NOMO-1 treated with DMSO at 0.1 percent for 48 hours (cell line): ENCODE data around the gene SPATS2L.

Experiments used
- DNase-seq: peaks from one replicate; lab custom pipeline; 2025; ENCODE audit not compliant: unreplicated experiment; lab: John Stamatoyannopoulos, UW

The SPATS2L gene, protein sequence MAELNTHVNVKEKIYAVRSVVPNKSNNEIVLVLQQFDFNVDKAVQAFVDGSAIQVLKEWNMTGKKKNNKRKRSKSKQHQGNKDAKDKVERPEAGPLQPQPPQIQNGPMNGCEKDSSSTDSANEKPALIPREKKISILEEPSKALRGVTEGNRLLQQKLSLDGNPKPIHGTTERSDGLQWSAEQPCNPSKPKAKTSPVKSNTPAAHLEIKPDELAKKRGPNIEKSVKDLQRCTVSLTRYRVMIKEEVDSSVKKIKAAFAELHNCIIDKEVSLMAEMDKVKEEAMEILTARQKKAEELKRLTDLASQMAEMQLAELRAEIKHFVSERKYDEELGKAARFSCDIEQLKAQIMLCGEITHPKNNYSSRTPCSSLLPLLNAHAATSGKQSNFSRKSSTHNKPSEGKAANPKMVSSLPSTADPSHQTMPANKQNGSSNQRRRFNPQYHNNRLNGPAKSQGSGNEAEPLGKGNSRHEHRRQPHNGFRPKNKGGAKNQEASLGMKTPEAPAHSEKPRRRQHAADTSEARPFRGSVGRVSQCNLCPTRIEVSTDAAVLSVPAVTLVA

DNA sequence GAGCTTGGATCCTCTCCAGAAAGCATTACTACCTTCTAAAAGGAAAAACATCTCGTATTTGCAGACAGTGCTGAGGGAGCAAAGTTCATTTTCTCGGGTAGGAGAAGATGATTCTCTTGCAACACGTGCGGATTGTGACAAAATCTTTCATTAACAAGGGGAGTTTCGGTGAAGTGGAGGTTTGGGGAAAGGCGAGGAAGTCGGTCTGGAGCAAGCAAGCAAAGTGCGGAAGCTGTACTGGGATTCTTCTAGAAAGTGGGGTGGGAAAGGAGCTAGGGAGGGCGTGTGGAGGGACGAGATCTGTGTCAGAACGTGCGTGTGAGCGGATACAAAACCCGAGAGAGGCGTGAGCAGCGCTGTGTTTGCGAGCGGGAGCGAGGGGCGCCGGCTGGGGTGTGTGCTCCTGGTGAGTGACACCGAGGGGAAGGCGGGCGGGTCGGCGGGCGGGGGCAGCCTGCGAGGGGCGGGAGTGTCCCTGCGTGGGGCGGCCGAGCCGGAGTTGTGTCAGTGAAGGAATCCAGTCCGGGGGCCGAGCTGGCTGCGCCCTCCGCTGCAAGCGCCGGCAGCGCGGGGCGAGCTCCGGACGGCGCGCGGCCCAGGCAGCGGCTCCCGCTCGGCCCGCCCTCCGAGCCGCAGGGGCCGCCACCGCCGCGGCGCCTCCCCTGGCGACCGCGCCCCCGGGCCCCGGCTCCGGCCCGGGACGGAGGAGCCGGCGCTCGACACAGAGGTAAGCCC lies at the start of gene SPATS2L:
TSS of gene SPATS2L (plus strand) at position 498 of the 735 bp plus-strand sequence. CDS start 82,552 bp downstream, outside the sequence.
- DNase-seq: peak; percentile 58

DNA sequence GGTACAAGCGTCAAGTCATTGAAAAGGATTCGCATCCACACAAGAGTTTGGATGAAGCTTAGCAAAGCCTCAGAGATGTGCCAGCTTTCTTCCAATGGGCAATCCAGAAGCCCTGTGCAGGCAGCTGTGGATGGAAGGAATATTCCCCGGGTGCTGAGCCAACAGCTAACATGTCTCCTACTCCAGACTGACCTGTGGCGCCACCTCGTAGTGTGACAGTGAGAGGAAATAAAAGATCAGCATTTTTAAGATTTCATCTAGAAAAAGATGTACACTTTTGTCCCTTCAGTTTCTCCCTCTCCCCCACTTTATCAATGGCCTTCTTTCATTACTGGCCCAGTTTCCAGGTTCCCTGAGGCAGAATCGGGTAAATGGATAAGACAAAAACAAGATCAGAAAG lies 48.9 kb upstream of the SPATS2L start:
- DNase-seq: no peak

DNA sequence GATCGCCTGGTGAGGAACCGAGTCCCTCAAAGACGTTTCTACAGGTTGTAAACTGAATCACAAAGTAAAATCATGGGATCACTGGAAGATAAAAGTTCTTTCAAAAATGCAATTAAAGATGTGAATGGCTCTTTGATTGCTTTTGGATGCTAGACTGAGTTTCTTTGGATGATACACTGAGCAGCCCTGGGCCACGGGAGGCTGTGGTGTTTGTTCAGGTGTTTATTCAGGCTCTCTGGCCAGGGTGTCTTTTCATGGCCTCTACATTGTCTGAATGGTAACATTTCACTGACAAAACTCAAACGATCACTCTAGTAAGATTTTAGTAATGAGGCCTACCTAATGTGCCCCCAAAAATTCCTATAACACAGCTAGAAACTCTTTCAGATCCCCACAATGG lies 48.4 kb upstream of the SPATS2L start:
- DNase-seq: no peak

DNA sequence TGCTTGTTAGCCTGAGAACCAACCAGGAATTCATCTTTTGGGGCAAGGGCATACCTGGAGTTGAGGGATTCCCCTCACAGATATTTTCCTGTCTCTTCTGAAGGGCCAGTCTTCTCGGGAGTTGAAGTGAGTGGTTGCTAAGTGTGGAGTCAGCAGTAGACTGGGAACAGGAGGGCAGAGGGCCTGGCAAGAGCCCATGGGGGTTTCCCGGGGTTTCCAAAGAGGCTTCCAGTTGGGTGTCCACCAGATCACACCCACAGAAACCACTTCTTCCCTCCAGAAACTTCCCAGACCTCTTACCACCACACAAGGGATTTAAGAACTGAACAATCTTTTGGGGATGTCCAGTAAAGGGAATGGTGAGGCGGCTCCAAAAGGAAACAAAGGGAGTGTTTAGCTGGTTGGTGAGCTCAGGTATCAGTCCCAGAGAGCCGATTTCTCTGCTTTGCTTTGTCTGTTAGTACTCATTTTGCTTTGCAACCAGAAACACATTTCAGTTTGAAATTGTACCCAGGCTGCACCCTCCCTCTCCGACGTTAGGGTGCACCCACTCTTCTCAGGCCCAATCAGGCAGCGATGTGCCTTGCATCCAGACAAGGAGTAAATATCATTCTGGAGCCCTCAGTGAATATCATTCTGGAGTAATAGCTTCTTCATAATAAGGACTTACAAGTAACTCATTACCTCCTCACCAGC lies 47.5 kb upstream of the SPATS2L start:
- DNase-seq: no peak

DNA sequence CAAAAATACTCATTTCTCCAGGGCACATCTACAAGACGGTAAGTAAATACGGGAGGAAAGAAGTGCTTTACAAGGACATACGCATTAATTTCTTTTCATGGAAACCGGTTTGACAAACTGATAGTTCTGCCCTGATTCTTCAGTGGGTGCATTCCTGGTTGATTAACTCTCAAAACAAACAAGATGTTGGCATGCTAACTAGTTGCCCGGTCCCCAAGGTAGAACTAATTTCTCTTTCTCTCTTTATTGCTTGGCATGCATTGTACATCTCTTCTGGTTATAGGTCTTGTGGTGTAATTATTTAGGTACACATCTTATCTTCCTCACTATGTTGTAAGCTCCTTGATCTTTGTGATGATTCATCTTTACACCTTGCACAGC lies 46.9 kb upstream of the SPATS2L start:
- no peak for DNase-seq

DNA sequence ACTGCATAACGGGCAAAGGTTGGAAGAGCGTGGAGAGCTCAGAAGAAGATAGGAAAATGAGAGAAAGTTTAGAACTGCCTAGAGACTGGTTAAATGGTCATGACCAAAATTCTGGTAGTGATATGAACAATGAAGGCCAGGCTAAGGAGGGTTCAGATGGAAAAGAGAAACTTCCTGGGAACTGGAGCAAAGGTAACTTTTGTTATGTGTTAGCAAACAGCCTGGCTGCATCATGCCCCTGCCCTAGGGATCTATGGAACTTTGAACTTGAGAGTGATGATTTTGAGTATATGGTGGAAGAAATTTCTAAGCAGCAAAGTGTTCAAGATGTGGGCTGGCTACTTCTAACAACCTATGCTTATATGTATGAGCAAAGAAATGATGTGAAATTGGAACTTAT lies 44.4 kb upstream of the SPATS2L start:
- DNase-seq: no peak

DNA sequence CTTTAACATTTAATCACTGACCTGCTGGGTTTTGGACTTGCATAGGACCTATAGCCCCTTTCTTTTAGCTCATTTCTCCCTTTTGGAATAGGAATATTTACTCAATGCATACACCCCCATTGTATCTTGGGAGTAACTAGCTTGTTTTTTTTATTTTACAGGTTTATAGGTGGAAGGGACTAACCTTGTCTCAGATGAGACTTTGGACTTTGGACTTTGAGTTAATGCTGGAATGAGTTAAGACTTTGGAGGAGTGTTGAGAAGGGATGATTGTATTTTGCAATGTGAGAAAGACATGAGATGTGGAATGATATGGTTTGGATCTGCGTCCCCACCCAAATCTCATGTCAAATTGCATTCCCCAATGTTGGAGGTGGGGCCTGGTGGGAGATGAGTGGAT lies 43.2 kb upstream of the SPATS2L start:
- DNase-seq: no peak

DNA sequence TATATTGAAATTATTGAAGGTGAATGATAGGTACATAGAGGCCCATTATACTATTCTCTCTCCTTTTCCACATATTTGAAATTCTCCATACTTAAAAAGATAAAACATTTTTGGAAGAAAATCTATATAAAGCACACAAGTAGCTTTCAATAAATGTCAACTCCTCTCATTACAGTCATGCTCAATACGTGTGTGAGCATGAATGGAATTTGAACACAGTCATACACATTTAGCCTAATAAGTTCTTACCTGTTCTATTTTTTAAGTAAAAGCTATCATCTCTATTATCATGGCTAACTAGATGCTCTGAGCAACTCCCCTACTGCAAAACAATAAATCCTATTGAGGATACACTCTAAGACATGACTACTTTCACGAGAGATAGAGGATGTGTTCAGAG lies 41.9 kb upstream of the SPATS2L start:
- DNase-seq: no peak

DNA sequence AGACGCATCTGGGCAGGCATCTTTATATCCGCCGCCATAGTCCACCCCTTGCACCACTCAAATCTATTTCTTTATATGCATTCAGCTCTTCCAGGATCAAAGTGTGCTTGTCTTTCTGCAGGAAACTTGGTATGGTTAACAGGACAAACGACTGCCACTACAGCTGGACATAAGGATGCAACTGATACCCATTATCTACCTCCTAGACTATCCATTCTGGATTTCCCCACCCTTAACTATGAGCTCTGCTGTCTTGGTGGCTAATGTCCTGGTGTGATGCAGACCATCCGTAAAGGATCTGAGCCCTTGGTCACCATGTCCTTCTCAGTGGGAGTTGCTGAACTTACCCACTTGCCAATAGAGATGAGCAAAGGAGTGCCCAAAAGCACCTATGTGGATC lies 40.1 kb upstream of the SPATS2L start:
- no peak for DNase-seq

DNA sequence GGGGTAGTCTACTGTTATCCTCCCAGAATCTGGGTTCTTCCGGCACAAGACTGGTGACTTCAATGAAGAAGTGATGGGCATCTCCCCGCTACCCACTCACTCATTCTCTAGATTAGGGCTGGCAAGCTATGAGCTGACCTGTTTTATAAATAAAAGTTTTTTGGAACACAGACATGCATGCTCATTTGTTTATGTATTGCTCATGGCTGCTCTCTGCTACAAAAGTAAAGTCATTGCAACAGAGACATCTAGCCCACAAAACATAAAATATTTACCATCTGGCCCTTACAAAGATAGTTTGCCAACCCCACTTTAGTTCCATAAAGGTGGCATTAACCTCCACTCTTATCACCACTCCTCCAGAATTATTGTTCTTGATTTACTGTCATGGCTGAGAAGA lies 39.1 kb upstream of the SPATS2L start:
- DNase-seq: no peak

DNA sequence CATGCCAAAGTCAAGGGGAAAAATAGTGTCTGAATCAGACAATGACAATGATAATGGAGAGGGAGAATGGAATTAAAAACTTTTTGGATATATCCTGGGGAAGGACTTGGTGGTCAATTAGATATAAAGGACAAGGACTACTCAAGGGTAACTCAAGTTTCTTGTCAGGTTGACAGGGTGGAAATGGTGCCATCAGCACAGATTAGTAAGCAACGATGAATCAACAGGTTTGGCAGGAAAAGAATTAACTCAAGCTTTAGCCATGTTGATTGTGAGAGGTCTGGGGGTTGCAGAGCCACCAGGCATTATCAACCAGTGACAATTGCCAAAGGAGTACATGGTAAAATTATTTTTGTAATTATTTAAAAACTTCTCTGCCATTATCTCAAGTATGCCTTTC lies 35.8 kb upstream of the SPATS2L start:
- no peak for DNase-seq

DNA sequence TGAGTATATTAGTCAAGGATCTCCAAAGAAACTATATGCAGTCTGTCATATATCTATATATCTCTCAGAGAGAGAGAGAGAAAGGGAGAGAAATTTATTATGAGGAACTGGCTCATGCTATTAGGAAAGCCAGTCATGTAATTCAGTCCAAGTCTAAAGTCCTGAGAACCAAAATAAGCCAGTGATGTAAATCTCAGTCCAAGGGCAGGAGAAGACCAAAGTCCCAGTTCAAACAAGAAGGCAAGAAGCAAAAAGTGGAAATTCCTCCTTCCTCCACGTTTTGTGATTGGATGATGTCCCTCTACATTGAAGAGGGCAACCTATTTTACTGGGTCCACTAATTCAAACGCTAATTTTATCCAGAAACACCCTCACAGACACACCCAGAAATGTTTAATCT lies 34.2 kb upstream of the SPATS2L start:
- no peak for DNase-seq

DNA sequence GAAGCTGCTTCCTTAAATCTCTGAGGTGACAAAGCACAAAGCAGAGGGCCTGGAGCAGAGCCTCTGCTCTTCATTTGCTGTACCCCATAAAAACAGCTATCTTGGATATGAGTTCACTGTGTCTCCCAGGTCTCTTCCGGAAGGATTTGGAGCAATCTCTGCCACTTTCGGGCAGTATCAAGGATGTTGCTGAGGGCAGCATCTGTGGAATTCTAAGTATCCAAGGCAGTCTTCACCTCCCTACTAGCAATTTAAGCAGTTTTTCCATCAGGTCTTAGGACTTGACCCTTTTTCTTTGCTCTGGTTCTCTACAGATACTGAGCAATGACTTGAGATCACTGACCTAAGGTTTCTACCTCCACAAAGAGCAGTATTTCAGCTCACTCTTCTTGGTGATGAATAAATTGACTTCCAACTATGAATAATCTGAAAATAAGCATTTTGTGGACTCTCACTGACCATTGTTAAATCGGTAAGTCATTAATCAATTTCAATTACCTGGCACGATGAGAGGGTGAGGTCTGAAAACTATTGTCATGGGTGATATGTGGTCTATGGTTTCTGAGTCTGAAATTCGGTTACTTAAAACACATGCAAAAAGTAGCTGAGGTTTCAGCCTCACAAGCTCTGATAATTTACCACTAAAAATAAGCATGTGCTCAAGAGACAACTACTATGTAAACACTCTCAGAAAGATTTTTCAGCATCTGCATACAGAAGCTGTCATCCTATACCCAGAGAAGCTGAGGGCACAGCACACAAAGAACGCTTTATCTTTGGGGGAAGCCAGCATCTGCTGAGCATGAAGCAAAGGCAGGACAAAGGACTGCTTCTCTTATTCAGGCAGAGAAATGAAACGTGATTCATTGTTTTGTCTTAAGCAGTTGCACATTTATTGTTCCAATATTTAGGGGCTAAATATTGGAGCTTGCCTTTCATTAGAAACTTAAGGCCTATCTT lies 32.1 kb upstream of the SPATS2L start:
- DNase-seq: no peak

DNA sequence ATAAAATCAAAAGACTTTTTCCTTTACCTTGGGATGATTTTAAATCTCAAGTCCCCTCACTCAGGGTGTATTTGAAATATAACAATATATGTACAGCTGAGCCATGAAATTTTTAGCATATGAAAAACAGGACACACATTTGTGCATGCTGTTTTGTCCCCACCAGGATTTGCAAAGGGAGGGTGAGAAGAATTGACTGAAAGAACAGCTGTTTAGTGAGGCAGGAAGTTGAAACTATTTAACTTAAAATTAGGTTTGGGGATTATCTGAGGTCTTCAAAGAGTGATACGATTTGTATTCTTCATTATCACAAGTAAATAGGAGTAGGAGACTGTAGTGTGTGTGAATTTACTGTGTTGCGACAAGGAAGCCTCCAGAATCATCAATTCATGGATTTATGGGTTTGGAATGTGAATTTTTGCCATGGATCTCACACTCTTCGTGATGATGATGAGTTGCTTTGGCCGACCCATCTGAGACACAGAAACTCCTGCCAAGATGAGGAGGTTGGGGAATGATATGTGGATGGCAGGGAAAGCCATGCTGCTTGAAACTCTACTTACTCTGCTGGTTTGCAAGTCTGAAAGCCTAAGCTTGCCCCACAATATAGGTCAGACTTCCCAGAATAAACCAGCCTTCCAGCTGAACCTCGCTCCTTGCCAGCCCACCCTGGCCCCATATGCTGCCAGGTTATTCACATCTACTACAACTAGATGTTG lies 31.0 kb upstream of the SPATS2L start:
- DNase-seq: no peak

DNA sequence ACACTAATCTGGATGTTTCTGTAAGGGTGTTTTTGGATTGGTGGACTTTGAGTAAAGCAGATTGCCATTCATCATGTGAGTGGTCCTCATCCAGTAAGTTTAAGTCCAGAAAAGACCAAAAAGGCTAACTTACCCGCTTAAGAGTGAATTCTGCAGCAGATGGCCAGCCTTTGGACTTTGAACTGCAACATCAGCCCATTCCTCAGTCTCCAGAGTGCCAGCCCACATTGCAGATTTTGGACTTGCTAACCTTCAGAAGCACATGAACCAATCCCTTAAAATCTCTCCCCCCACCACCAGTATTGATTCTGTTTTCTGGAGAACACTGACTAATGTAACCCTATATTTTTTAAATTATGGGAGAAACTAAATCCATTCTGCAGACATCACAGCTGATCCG lies 30.0 kb upstream of the SPATS2L start:
- no peak for DNase-seq

DNA sequence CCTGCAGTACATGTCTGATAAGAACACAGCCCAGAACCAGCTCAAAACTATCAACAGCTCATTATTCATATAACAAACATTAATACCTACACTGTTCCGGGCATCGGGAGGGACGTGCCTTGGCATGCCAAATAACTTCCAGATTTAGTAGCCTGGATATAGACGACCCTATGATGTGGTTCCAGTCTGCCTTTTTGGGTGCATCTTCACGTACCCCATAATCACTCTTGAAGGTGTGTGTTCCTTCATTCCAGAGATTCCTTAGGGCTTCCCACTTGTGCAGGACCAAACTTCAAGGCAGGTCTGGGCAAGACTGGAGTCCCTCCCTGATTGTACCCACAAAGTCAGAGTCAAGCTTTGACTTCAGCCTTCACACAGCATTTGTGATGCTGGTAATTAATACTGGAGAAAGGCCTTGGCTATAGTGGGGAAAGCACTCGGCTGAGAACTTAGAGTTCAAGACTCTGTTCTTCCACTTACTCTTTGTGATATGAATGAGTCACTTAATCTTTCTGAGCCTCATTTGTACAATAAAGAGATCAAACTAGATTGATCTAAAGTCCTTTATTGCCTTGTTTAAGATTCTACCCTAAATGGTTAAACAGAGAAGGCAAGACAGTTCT lies 27.7 kb upstream of the SPATS2L start:
- DNase-seq: no peak

DNA sequence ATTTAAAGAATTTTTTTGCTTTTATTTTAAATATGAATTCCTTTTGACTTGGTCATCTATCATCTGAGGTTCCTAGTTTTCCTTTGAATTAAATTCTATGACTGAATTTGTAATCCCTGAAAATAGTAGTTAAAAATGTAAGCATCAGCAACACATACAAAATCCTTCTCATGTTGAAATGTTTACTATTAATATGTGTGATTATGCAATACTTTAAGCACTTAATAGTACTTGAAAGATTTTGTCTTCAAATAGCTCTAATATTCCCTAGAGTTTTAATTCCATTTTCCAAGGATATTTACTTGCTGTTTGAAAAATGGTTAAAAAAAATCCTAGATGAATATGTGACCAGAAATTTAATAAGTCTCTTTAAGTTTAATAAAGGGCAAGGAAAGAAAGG lies 26.6 kb upstream of the SPATS2L start:
- DNase-seq: no peak

DNA sequence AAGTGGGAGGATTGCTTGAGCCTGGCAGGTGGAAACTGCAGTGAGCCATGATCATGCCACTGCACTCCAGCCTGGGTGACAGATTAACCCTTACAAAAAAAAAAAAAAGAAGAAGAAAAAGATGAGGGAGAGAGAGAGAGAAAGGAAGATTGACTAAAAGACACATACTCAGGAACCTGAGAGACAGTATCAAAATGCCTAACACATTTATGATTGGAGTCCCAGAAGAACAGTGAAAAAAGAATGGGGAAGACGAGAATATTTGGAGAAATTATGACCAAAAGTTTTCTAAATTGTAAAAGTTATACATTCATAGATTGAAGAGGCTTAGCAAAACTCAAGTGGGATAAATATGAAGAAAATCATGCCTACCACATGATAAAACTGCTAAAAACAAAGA lies 19.9 kb upstream of the SPATS2L start:
- no peak for DNase-seq

DNA sequence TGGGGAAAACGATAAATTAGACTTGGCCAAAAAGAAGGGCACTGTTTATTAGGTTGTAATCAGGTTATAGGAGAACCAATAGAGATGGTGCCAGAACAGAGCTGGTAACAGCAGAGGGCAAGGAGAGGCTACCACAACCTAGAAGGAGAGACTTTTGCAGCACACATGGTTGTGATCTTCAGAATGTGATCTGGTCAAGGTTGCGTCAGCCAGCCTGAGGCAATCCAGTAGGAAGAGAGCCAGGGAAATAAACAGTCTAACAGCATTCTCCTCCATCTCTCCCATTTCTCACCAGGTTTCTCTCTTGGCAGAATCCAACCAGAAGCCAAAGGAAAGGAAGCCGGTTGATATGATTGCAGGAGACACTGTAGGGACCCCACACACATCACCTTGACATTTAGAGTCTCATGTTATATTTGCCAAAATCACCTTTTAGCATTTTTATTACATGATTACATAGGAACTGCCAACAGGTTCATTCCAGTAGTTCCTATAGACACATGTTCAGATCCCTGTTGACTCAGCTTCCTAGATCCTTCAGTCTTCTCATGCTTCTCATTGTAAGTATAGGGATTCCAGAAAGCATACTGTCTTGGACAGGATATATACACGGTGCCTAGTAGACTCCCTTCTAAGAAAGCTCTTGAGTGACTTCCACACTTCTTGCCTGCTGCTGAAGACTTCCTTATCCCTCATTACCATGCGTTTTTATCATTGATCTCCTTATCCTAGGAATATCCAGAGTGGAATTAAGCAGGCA lies 17.6 kb upstream of the SPATS2L start:
- DNase-seq: no peak
